Activated CD4-positive, alpha-beta T cell treated with anti-CD3 and anti-CD28 coated beads for 36 hours (primary cell): ENCODE results near the gene TOP3B. TPM values are rescaled to one million over a fixed set of nuclear protein-coding genes. Genes with fewer than 3 reads are reported as not detected.
"Not testable (repeated sequence)": the region's sequence is repeated elsewhere in the genome, so short reads cannot be mapped to it uniquely, and the experiment has no call there.

Experiments
- ATAC-seq: fragments of 200-7000 bp; cut with Tn5 transposase; one replicate; pipeline ENCODE4 v1.10.0; 2021; ENCODE audit warnings: mild to moderate bottlenecking, moderate library complexity
- CTCF ChIA-PET: fragments of 350-600 bp; sonication (Branson Sonifier 250); formaldehyde crosslinking; loops from one replicate; lab custom pipeline; 2021; ENCODE audit warnings: antibody characterized with exemption; lab: Charles Lee
- POLR2A ChIA-PET: fragments of 350-600 bp; sonication (Branson Sonifier 250); formaldehyde crosslinking; loops from one replicate; lab custom pipeline; 2021; ENCODE audit warnings: antibody characterized with exemption, inconsistent platforms; lab: Charles Lee
- DNase-seq: peaks from one replicate; pipeline ENCODE4 v3.0.0-alpha.2; 2020
- H3K27ac Mint-ChIP-seq: one replicate; pipeline ENCODE4 v1.8.0; 2021; ENCODE audit warnings: mixed read lengths
- H3K27me3 Mint-ChIP-seq: one replicate; pipeline ENCODE4 v1.8.0; 2021; ENCODE audit warnings: mixed read lengths
- H3K36me3 Mint-ChIP-seq: one replicate; pipeline ENCODE4 v1.8.0; 2021; ENCODE audit warnings: low read depth, mixed read lengths
- H3K4me1 Mint-ChIP-seq: one replicate; pipeline ENCODE4 v1.8.0; 2021; ENCODE audit warnings: mixed read lengths
- H3K4me3 Mint-ChIP-seq: one replicate; pipeline ENCODE4 v1.8.0; 2021; ENCODE audit warnings: mild to moderate bottlenecking, moderate library complexity, mixed read lengths
- H3K9me3 Mint-ChIP-seq: one replicate; pipeline ENCODE4 v1.8.0; 2021; ENCODE audit warnings: low read depth, mixed read lengths
- intact Hi-C, 2 experiments: fragments of 100-400 bp; cut with DNase I in 1 of 2; cut with micrococcal nuclease in 1 of 2; formaldehyde crosslinking; loops; one replicate each; pipeline versions ENCODE4 v1.14.2 to v1.15.1; 2022 to 2024; cut with DNase I, micrococcal nuclease
- total RNA-seq, 2 experiments: library from RNA; stranded (reverse); gene quantifications; one replicate each; pipeline ENCODE4 v1.2.3, GENCODE V29; 2021

TOP3B gene
- total RNA-seq, 2 experiments from 2014 or later = 27.3 to 33.8 TPM

DNA sequence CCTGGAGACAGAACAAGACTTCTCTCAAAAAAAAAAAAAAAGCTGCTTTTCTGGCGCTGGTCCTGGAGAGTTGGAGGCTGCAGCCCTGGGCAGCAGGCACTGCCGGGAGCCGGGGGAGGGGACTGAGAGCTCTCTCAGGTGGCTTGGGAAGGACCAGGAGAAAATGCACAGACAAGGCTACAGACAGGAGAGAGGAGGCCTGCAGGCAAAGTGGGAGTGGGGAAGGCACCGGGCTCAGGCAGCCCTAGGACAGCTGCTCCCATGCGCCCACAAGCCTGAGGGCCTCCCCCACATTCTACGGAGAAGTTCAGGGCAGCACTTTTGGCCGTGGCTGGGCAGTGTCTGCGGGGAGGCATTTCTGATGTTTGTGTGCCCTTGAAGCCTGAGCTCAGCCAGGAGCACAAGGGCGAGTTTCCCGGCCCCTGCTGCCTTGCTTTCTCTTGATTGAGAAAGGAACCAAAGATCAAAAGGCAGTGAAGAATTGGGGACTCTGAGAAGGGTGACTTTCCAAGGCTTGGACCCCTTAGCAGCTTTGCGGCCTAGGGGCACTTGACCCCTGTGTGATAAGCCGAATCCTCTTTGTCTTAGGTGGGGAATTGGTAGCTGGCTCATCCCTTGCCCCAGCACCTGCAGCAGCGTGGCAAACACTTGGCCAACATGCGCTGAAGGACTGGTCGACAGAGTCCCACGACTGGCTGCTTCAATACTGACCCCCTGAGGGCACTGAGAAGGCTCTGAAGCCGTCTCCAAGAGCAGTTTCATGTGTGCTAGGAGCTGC, 65.2 kb downstream of the TOP3B start:
- H3K9me3 Mint-ChIP-seq = no peaks in the 10 kb centered on the region
- ChIA-PET POLR2A (interaction anchor here (0.6 kb wide), 1 partner anchor 242 kb away, joined by 9 read pairs; no protein-coding TSS in a partner anchor), CTCF (interaction anchor here (0.6 kb wide), 1 partner anchor 36 kb away, joined by 3 read pairs; no protein-coding TSS in a partner anchor)
- no peaks in the 10 kb centered on the region for H3K27me3 Mint-ChIP-seq
- H3K4me1 Mint-ChIP-seq = no peaks in the 10 kb centered on the region
- intact Hi-C loops = no loop called here
- no peaks in the 10 kb centered on the region for H3K36me3 Mint-ChIP-seq
- no peak overlapping the region for H3K4me3 Mint-ChIP-seq
- DNase-seq (no peak), ATAC-seq (no peak)
- no peak overlapping the region for H3K27ac Mint-ChIP-seq

DNA sequence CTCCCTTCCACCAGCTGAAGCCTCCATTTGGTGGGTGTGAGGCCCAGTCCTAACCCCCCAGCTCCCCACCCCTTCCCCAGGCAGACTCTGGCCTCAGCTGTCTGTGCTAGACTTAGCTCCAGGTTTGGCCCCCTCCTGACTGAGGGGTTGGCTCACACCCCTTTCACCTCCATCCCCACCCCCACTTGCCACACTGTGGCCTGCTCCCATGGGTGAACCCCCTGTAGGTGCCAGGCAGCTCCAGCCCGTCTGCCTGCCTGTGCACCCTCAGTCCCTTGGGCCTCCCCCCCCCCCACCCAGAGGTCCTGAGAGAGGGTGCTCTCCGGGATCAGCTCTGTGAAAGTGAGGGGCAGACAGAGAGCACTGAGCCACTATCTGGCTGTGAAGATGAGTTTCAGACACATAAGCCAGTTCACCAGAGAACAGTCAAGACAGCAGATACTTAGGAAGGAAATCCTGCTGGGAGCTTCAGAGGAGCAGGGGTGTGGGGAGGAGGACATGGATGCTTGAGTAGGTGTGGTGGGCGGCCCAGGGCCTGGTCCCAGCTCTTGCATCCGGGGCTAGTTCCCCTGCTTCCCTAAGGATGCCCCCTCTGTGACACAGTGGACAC, 66.2 kb downstream of the TOP3B start:
- no peaks in the 10 kb centered on the region for H3K4me1 Mint-ChIP-seq
- H3K4me3 Mint-ChIP-seq = no peak overlapping the region
- H3K27ac Mint-ChIP-seq = no peak overlapping the region
- DNase-seq = no peak
- ATAC-seq = no peak
- ChIA-PET POLR2A (interaction anchor here (0.6 kb wide), 1 partner anchor 243 kb away, joined by 9 read pairs; no protein-coding TSS in a partner anchor), CTCF (interaction anchor here (0.6 kb wide), 1 partner anchor 37 kb away, joined by 3 read pairs; no protein-coding TSS in a partner anchor)
- no peaks in the 10 kb centered on the region for H3K27me3 Mint-ChIP-seq
- intact Hi-C loops = no loop called here
- H3K9me3 Mint-ChIP-seq = no peaks in the 10 kb centered on the region
- no peaks in the 10 kb centered on the region for H3K36me3 Mint-ChIP-seq

DNA sequence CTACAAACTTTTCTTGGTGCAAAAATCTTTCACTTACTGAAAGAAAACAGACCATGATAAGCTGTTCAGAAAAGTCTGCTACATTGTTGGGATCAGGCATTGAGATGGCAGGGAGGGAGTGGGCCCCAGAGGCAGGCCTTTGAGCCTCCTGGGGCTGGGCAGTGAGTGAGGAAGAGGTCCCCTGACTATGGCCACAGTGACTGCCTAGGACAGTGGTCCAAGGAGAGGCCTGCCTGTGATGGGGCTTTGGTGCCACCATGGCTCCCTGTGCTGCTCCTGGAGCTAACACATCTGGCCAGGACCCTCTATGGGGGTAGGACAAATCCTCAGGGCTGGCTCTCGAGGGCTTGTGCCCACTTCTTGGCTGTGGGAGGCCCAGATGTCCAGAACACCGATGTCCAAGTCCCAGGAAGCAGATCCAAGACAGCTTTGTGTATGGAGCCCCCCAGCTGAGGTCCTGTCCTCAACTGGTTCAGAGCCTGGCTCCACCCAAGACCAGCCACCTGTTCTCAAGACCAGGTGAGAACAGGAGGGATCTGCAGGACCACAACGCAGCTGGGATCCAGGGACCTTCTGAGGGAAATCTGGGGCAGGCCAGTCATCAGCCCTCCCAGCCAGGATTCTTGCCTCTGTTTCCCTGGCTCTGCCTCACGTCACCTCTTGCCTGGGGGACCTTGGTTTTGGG, 66.8 kb downstream of the TOP3B start:
- Mint-ChIP-seq H3K4me3 (no peak overlapping the region), H3K9me3 (no peaks in the 10 kb centered on the region), H3K27ac (no peak overlapping the region), H3K36me3 (no peaks in the 10 kb centered on the region), H3K4me1 (no peaks in the 10 kb centered on the region), H3K27me3 (no peaks in the 10 kb centered on the region)
- intact Hi-C loops = no loop called here
- POLR2A ChIA-PET = no interaction called here
- CTCF ChIA-PET = no interaction called here
- no peak for DNase-seq
- ATAC-seq = no peak

DNA sequence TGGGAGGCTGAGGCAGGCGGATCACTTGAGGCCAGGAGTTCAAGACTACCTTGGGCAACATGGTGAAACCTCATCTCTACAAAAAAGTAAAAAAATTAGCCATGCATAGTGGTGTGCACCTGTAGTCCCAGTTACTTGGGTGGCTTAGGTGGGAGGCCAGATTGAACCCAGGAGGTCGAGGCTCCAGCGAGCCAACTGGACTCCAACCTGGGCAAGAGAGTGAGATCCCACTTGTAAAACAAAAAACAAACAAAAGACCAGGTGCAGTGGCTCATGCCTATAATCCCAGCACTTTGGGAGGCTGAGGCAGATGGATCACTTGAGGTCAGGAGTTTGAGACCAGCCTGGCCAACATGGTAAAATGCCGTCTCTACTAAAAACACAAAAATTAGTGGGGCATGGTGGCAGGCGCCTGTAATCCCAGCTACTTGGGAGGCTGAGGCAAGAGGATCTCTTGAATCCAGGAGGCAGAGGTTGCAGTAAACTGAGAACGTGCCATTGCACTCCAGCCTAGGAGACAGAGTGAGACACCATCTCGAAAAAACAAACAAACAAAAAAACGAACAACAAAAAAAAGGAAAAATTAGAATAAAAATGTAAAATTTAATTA, 68.4 kb downstream of the TOP3B start:
- H3K9me3 Mint-ChIP-seq, H3K27me3 Mint-ChIP-seq, H3K36me3 Mint-ChIP-seq, H3K27ac Mint-ChIP-seq, H3K4me1 Mint-ChIP-seq, DNase-seq, CTCF ChIA-PET, H3K4me3 Mint-ChIP-seq, ATAC-seq, intact Hi-C loops: not testable (repeated sequence)
- POLR2A ChIA-PET = interaction anchor here (0.6 kb wide), 1 partner anchor 38 kb away, joined by 3 read pairs; no protein-coding TSS in a partner anchor

DNA sequence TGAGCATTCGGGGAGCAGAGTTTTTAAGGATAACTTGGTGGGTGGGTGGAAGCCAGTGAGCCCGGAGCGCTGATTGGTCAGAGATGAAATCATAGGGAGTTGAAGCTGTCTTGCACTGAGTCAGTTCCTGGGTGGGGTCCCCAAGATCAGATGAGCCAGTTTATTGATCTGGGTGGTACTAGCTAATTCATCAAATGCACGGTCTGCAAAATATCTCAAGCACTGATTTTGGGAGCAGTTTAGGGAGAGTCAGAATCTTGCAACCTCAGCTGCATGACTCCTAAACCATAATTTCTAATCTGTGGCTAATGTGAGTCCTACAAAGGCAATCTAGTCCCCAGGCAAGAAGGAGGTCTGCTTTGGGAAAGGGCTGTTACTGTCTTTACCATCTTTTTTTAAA, 72.2 kb downstream of the TOP3B start:
- H3K4me1 Mint-ChIP-seq, POLR2A ChIA-PET, DNase-seq, H3K4me3 Mint-ChIP-seq, H3K36me3 Mint-ChIP-seq, H3K27ac Mint-ChIP-seq, H3K27me3 Mint-ChIP-seq, intact Hi-C loops, H3K9me3 Mint-ChIP-seq, ATAC-seq: not testable (repeated sequence)
- CTCF ChIA-PET = interaction anchor here (0.7 to 0.9 kb wide), 2 partner anchors 9 to 28 kb away, joined by 3 read pairs; no protein-coding TSS in a partner anchor

DNA sequence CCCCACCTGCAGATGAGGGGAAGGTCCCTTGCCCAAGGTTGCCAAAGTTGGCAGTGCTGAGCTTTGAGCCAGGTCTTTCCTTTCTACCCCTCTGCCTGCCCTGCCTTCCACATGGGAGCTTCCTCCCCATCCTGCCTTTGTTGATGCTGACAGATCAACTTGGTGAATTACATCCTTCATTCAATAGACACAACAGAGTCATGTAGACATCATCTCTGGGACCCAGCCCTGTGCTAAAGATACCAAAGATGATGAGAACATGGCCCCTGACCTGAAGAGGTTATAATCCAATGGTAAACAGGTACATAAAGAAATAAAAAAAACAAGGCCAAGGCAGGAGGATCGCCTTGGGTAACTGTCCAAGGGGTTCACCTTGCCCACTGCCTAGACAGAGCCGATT, 72.7 kb downstream of the TOP3B start:
- Mint-ChIP-seq H3K27me3 (no peaks in the 10 kb centered on the region), H3K27ac (no peak overlapping the region), H3K4me1 (no peaks in the 10 kb centered on the region), H3K9me3 (no peaks in the 10 kb centered on the region), H3K36me3 (no peaks in the 10 kb centered on the region), H3K4me3 (no peak overlapping the region)
- POLR2A ChIA-PET = no interaction called here
- ATAC-seq = no peak
- DNase-seq = no peak
- intact Hi-C loops = no loop called here
- CTCF ChIA-PET = interaction anchor here (0.9 kb wide), 1 partner anchor 28 kb away, joined by 3 read pairs; no protein-coding TSS in a partner anchor

DNA sequence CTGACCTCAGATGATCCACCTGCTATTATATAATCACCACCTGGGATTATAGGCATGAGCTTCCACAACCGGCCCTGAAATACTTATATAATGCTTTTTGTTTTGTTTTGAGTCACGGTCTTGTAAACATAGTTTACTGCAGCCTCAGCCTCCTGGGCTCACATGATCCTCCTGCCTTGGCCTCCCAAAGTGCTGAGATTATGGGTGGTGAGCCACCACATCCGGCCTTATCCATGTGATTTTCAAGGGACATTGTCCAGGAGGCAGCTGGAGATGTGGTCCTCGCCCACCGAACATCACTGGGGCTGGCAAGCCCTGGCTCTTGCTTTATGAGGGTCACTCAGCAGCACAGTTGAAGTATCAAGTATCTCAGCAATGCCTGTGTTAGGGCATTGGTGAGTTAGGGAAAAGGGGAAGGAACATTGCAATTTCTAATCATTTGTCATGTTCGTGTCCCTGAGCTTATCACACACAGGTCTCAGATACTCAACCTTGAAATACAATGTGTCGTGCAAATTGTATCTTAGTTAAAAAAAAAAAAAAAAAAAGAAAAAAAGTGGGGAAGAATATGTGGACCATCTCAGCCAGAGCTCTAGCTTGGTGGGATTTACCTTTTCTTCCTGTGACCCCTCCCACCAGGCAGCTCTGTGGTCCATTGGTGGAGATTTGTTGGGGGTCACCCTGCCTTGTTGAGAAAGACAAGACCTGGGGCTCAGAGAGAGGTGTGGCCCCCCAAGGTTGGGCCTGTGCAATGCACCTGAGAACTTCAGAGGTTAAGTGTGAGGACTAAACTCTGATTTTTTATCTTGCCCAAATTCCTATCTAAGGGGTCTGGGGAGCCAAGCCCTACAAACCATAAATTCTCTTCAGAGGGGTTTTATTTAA, 74.7 kb downstream of the TOP3B start:
- intact Hi-C loops = no loop called here
- no peaks in the 10 kb centered on the region for H3K4me1 Mint-ChIP-seq
- ChIA-PET CTCF (interaction anchor here (0.6 kb wide), 1 partner anchor 31 kb away, joined by 3 read pairs; no protein-coding TSS in a partner anchor), POLR2A (no interaction called here)
- no peak overlapping the region for H3K27ac Mint-ChIP-seq
- H3K27me3 Mint-ChIP-seq = no peaks in the 10 kb centered on the region
- DNase-seq = no peak
- no peaks in the 10 kb centered on the region for H3K36me3 Mint-ChIP-seq
- ATAC-seq = no peak
- H3K4me3 Mint-ChIP-seq = no peak overlapping the region
- H3K9me3 Mint-ChIP-seq = no peaks in the 10 kb centered on the region

Other genes starting within 250 kb of the TOP3B start
- 1 to 10 TPM; 1.0 to 1.5 TPM for gene YPEL1, start 247.0 kb downstream of the TOP3B start, total RNA-seq
- gene MAPK1, start 115.1 kb downstream of the TOP3B start, total RNA-seq = 100 to 1,000 TPM in 1 of 2 experiments, 10 to 100 TPM in 1; 91.9 to 108 TPM
- gene PPM1F, start 29.9 kb downstream of the TOP3B start, total RNA-seq = 10 to 100 TPM; 23.6 to 27.7 TPM